ENCODE results near the gene RBFOX2.

RBFOX2 gene

DNA sequence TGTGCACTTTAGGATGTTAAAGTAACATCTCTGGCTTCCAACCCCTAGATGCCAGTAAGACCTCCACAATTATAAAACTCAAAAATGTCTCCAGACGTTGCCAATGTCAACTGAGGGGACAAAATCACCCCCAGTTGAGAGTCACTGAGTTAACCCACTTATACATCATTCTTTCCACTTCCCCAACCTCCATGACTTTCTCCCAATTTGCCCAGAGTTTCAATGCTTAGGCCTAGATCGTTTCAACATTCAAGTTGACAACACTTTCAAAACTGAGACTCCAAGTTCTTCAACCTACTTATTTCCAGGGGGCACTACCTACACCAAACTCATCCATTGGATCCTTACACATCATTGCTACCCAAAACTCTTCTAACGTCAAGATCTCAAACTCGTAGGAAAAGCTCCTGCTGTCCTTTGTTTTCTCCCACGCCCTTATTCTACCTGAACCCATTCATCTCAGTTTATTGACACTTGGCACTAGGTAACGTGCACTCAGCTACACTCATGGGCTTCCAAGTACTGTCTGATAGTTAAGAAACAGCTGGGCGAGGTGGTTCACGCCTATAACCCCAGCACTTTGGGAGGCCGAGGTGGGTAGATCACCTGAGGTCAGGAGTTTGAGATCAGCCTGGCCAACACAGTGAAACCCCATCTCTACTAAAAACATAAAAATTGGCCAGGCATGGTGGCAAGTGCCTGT, 24.5 kb downstream of the RBFOX2 start:
- TF ChIP-seq CEBPB (IDR thresholded peaks at IDR 0.05): no peak
- TF ChIP-seq, protein P1, sequence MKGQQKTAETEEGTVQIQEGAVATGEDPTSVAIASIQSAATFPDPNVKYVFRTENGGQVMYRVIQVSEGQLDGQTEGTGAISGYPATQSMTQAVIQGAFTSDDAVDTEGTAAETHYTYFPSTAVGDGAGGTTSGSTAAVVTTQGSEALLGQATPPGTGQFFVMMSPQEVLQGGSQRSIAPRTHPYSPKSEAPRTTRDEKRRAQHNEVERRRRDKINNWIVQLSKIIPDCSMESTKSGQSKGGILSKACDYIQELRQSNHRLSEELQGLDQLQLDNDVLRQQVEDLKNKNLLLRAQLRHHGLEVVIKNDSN (IDR thresholded peaks at IDR 0.05): no peak
- no peak for TF ChIP-seq ZBTB7A (IDR thresholded peaks at IDR 0.05; ENCODE audit: low read depth)
- TF ChIP-seq RAD21 (IDR thresholded peaks at IDR 0.05; ENCODE audit: low read depth): no peak
- TF ChIP-seq EGR1 (IDR thresholded peaks at IDR 0.05): no peak
- TF ChIP-seq FOXM1 (IDR thresholded peaks at IDR 0.05; ENCODE audit: borderline replicate concordance, low read depth): no peak
- no peak for TF ChIP-seq TAF1 (IDR thresholded peaks at IDR 0.05; ENCODE audit: low read depth)
- no peak for TF ChIP-seq TCF12 (IDR thresholded peaks at IDR 0.05; ENCODE audit: low read depth)
- no peak for TF ChIP-seq EP300 (IDR thresholded peaks at IDR 0.05; ENCODE audit: borderline replicate concordance)
- TF ChIP-seq NFIC (IDR thresholded peaks at IDR 0.05): no peak
- TF ChIP-seq TEAD4 (IDR thresholded peaks at IDR 0.05): no peak
- TF ChIP-seq, protein P2, sequence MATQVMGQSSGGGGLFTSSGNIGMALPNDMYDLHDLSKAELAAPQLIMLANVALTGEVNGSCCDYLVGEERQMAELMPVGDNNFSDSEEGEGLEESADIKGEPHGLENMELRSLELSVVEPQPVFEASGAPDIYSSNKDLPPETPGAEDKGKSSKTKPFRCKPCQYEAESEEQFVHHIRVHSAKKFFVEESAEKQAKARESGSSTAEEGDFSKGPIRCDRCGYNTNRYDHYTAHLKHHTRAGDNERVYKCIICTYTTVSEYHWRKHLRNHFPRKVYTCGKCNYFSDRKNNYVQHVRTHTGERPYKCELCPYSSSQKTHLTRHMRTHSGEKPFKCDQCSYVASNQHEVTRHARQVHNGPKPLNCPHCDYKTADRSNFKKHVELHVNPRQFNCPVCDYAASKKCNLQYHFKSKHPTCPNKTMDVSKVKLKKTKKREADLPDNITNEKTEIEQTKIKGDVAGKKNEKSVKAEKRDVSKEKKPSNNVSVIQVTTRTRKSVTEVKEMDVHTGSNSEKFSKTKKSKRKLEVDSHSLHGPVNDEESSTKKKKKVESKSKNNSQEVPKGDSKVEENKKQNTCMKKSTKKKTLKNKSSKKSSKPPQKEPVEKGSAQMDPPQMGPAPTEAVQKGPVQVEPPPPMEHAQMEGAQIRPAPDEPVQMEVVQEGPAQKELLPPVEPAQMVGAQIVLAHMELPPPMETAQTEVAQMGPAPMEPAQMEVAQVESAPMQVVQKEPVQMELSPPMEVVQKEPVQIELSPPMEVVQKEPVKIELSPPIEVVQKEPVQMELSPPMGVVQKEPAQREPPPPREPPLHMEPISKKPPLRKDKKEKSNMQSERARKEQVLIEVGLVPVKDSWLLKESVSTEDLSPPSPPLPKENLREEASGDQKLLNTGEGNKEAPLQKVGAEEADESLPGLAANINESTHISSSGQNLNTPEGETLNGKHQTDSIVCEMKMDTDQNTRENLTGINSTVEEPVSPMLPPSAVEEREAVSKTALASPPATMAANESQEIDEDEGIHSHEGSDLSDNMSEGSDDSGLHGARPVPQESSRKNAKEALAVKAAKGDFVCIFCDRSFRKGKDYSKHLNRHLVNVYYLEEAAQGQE (IDR thresholded peaks at IDR 0.05; ENCODE audit: low read depth): no peak
- no peak for TF ChIP-seq YY1 (IDR thresholded peaks at IDR 0.05; ENCODE audit: low read depth)

DNA sequence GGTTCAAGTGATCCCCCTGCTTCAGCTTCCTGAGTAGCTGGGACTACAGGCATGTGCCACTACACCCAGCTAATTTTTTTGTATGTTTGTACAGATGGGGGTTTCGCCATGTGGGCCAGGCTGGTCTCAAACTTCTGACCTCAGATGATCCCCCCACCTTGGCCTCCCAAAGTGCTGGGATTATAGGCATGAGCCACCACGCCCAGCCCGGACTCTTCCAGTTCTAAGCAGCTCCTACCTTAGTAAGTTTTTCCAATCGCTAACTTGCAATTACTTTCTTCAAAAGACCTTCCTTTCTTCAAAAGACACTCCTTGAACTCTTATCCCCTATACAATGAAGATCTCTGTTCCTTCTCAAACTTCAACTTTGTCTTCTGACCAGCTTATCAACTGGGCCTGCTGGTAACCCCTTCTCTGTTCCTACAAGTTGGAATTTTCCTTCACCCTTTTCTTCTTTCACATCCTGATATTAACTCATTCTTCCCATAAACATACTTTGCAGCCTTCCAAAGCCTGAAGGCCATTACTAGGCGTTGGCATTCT, 25.8 kb downstream of the RBFOX2 start:
- no peak for TF ChIP-seq TAF1 (IDR thresholded peaks at IDR 0.05; ENCODE audit: low read depth)
- no peak for TF ChIP-seq YY1 (IDR thresholded peaks at IDR 0.05; ENCODE audit: low read depth)
- TF ChIP-seq, protein P1 (IDR thresholded peaks at IDR 0.05): no peak
- no peak for TF ChIP-seq CREB1 (IDR thresholded peaks at IDR 0.05; ENCODE audit: low read depth)
- no peak for TF ChIP-seq TEAD4 (IDR thresholded peaks at IDR 0.05)
- TF ChIP-seq RAD21 (IDR thresholded peaks at IDR 0.05; ENCODE audit: low read depth): no peak
- no peak for TF ChIP-seq EP300 (IDR thresholded peaks at IDR 0.05; ENCODE audit: borderline replicate concordance)
- no peak for TF ChIP-seq FOXM1 (IDR thresholded peaks at IDR 0.05; ENCODE audit: borderline replicate concordance, low read depth)

DNA sequence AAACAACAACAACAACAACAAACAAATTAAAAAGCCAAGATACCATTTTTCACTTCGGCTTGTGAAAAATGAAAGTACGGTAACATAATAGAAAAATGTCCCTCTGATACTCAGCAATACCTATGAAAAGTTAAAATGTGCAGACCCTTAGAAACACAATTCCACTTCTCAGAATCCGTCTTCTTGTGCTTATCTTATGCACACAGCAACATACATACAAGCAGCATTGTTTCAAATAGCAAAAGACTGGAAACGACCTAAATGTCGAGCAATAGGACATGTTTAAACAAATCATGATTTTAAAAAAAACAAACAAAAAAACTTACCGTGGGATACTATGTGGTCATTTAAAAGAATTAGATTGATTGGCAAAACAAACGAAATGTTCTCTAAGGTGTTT, 26.5 kb downstream of the RBFOX2 start:
- no peak for TF ChIP-seq TEAD4 (IDR thresholded peaks at IDR 0.05)
- TF ChIP-seq, protein P2 (IDR thresholded peaks at IDR 0.05; ENCODE audit: low read depth): no peak
- no peak for TF ChIP-seq FOXM1 (IDR thresholded peaks at IDR 0.05; ENCODE audit: borderline replicate concordance, low read depth)
- no peak for TF ChIP-seq NFIC (IDR thresholded peaks at IDR 0.05)
- TF ChIP-seq, protein P3, sequence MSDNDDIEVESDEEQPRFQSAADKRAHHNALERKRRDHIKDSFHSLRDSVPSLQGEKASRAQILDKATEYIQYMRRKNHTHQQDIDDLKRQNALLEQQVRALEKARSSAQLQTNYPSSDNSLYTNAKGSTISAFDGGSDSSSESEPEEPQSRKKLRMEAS (IDR thresholded peaks at IDR 0.05): no peak
- no peak for TF ChIP-seq ZBTB7A (IDR thresholded peaks at IDR 0.05; ENCODE audit: low read depth)
- no peak for TF ChIP-seq YY1 (IDR thresholded peaks at IDR 0.05; ENCODE audit: low read depth)
- TF ChIP-seq, protein P1 (IDR thresholded peaks at IDR 0.05): no peak
- TF ChIP-seq EP300 (IDR thresholded peaks at IDR 0.05; ENCODE audit: borderline replicate concordance): no peak
- TF ChIP-seq TCF12 (IDR thresholded peaks at IDR 0.05; ENCODE audit: low read depth): no peak
- no peak for TF ChIP-seq EGR1 (IDR thresholded peaks at IDR 0.05)
- no peak for TF ChIP-seq RAD21 (IDR thresholded peaks at IDR 0.05; ENCODE audit: low read depth)
- TF ChIP-seq CEBPB (IDR thresholded peaks at IDR 0.05): no peak
- no peak for TF ChIP-seq CREB1 (IDR thresholded peaks at IDR 0.05; ENCODE audit: low read depth)
- no peak for TF ChIP-seq TAF1 (IDR thresholded peaks at IDR 0.05; ENCODE audit: low read depth)

DNA sequence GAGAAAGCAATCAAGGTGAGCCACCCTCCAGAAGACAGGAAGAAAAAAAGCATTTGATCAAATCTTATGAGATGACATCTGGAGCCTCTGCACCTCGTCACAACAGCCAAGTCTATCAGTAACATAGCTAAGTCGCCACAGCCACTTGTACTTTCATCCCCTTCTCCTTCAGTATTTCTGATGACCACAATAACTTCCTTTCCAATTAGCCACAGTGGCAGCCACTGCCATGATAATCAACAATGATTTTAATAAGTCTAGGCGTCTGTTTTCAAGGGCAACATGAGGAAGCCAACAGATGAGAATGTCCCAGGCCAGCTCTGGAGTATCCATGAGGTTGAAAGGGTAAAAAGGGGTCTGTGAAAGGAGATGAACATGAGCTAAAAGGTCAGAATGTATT, 29.9 kb downstream of the RBFOX2 start:
- no peak for TF ChIP-seq CREB1 (IDR thresholded peaks at IDR 0.05; ENCODE audit: low read depth)
- no peak for TF ChIP-seq TCF12 (IDR thresholded peaks at IDR 0.05; ENCODE audit: low read depth)
- no peak for TF ChIP-seq ZBTB7A (IDR thresholded peaks at IDR 0.05; ENCODE audit: low read depth)
- TF ChIP-seq, protein P1 (IDR thresholded peaks at IDR 0.05): no peak

DNA sequence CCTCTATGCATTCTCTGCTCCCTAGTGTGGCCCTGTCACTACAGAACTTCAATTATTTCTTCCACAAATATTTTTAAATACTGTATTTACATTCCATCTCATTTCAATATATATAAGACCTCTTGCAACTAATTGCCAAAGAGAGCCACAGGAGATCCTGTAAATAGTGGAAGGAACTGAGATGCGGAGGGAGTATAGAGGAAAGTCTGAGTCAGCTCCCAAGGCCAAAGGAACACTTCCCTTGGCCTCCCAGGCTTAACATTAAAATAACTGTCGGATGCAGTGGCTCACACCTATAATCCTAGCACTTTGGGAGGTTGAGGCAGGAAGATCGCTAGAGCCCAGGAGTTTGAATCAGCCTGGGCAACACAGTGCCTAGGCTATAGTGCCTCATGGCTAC, 31.2 kb downstream of the RBFOX2 start:
- TF ChIP-seq, protein P1 (IDR thresholded peaks at IDR 0.05): no peak
- TF ChIP-seq TCF12 (IDR thresholded peaks at IDR 0.05; ENCODE audit: low read depth) (no peak), FOXM1 (IDR thresholded peaks at IDR 0.05; ENCODE audit: borderline replicate concordance, low read depth) (no peak), RAD21 (IDR thresholded peaks at IDR 0.05; ENCODE audit: low read depth) (no peak), ZBTB7A (IDR thresholded peaks at IDR 0.05; ENCODE audit: low read depth) (no peak), CEBPB (IDR thresholded peaks at IDR 0.05) (no peak), NFIC (IDR thresholded peaks at IDR 0.05) (no peak), TAF1 (IDR thresholded peaks at IDR 0.05; ENCODE audit: low read depth) (no peak), YY1 (IDR thresholded peaks at IDR 0.05; ENCODE audit: low read depth) (no peak), EP300 (IDR thresholded peaks at IDR 0.05; ENCODE audit: borderline replicate concordance) (no peak), EGR1 (IDR thresholded peaks at IDR 0.05) (no peak), CREB1 (IDR thresholded peaks at IDR 0.05; ENCODE audit: low read depth) (no peak), TEAD4 (IDR thresholded peaks at IDR 0.05) (no peak)
- TF ChIP-seq, protein P2 (IDR thresholded peaks at IDR 0.05; ENCODE audit: low read depth): no peak
- TF ChIP-seq, protein P3 (IDR thresholded peaks at IDR 0.05): no peak

All from Ishikawa (cell line).